ENCODE data around the gene PRR19. TPM values are rescaled to one million over a fixed set of nuclear protein-coding genes. Genes with fewer than 3 reads are reported as not detected.

PRR19 gene
- total and polyA plus RNA-seq, 5 donors: 0.20 to 0.32 (median 0.28) TPM; not detected in 1

DNA sequence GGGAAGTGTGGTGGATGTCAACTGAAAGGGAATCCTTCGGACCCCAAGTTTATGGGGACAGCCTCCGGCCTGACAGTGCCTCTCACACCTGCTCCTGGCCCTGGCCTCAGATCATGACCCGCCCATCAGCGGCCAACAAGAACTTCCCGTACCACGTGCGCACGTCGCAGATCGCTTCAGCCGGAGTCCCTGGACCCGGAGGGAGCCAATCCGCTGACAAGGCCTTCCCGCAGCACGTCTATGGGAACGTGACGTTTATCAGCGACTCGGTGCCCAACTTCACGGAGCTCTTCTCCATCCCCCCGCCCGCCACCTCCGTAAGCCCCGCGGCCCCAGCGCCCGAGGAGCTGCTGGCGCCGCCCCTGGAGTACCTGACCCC is 21.5 kb downstream of the PRR19 start:
- no peak for ATAC-seq
- Histone ChIP-seq H3K9me3 (ENCODE audit: control insufficient read depth, low read length) (no peaks in the 10 kb centered on the region), H3K27me3 (ENCODE audit: control insufficient read depth, insufficient read depth) (no peaks in the 10 kb centered on the region), H3K4me1 (ENCODE audit: control insufficient read depth, insufficient read depth, low read length) (no peaks in the 10 kb centered on the region), H3K27ac (ENCODE audit: low read length) (no peak overlapping the region), H3K4me3 (ENCODE audit: low read length) (no peak overlapping the region)
- intact Hi-C loops (cut with DNase I): no loop called here
- 14% methylated on average over 29 of the region's 29 CpGs for WGBS
- peak in 1 of 3 donors; percentile 45 for DNase-seq

DNA sequence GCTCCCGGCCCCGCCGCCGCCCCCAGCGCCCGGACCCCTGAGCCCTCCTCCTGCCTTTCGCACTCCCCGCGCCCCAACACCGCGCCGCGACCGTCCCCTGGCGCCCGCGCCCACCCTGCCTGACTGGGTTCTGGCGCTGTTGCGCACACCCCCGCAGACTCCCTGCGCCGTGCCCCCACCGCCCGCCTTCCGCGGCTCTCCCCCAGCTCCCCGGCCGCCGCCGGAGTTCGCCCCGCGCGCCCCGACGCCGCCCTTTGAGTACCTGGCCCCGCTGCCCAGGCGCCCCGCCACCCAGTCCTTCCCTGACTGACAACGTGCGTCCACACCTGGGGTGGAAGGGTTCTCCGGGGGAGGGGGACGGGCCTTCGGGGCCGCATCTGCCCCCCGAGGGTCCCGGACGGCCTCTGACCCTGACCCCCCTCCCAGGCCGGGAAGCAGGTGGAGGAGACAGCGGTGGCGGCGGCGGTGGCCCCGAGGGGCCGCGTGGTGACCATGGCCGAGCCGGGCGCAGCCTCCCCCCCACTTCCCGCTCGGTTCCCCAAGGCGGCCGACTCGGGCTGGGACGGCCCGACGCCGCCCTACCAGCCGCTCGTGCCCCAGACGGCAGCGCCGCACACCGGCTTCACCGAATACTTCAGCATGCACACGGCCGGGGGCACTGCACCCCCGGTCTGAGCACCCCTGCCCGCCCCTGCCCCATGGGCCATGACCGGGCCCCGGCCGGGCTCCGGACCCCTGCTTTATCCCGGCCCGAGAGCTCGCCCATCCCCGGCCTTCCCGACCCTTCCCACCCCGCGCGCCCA is 22.1 kb downstream of the PRR19 start:
- H3K4me3 ChIP-seq (ENCODE audit: low read length): peak overlapping the region; percentile 11
- H3K4me1 ChIP-seq (ENCODE audit: control insufficient read depth, insufficient read depth, low read length): no peaks in the 10 kb centered on the region
- ATAC-seq (no peak), DNase-seq (peak in 2 of 3 donors; percentile 61 to 66)
- WGBS: 3% methylated on average over 92 of the region's 92 CpGs
- H3K27ac ChIP-seq (ENCODE audit: low read length): no peak overlapping the region
- H3K27me3 ChIP-seq (ENCODE audit: control insufficient read depth, insufficient read depth): no peaks in the 10 kb centered on the region
- intact Hi-C loops (cut with DNase I): loop anchor here in 1 of 4 donors (2.0 kb wide), 1 partner anchor 191 kb away; the partner anchor contains the start of gene POU2F2
- H3K9me3 ChIP-seq (ENCODE audit: control insufficient read depth, low read length): no peaks in the 10 kb centered on the region

DNA sequence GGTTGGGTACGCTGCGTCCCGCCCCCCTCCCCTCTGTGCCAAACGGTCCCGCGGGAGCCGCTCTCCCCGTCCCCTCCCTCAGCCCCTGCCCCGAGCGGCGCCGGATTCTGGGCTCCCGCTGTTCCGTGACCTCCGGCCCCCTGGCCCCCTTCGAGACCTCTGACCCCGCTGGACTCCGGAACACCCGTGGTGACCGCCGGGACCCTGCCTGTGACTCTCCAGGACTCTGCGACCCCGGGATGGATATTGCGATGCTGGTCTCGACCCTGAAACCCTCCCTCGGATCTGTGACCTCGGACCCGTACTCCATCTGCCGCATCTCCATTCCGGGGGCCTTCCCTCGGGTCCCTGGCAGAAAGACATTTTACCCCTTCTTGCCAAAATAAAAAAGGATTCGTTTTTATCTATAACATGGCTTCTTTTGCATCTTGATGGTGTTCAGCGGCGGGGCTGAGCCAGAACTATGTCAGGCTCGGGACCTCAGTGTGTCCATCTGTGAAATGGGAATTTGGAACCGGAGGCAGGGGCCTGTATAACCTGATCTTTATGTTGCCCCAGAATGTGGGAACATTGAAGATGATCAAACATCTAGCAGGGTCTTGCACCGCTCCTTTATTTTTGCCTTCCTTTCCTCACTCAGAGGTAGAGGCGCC is 22.8 kb downstream of the PRR19 start:
- ATAC-seq (no peak), DNase-seq (peak in 1 of 3 donors; percentile 65)
- H3K27ac ChIP-seq (ENCODE audit: low read length): no peak overlapping the region
- H3K4me1 ChIP-seq (ENCODE audit: control insufficient read depth, insufficient read depth, low read length): no peaks in the 10 kb centered on the region
- WGBS: 2% methylated on average over 38 of the region's 38 CpGs
- intact Hi-C loops (cut with DNase I): loop anchor here in 2 of 4 donors (2.0 to 5.0 kb wide), 2 partner anchors 192 kb away; partner anchors contain the start of gene POU2F2 (in 2 of the 2)
- peak overlapping the region; percentile 11 for H3K4me3 ChIP-seq (ENCODE audit: low read length)
- H3K9me3 ChIP-seq (ENCODE audit: control insufficient read depth, low read length): no peaks in the 10 kb centered on the region
- H3K27me3 ChIP-seq (ENCODE audit: control insufficient read depth, insufficient read depth): no peaks in the 10 kb centered on the region

DNA sequence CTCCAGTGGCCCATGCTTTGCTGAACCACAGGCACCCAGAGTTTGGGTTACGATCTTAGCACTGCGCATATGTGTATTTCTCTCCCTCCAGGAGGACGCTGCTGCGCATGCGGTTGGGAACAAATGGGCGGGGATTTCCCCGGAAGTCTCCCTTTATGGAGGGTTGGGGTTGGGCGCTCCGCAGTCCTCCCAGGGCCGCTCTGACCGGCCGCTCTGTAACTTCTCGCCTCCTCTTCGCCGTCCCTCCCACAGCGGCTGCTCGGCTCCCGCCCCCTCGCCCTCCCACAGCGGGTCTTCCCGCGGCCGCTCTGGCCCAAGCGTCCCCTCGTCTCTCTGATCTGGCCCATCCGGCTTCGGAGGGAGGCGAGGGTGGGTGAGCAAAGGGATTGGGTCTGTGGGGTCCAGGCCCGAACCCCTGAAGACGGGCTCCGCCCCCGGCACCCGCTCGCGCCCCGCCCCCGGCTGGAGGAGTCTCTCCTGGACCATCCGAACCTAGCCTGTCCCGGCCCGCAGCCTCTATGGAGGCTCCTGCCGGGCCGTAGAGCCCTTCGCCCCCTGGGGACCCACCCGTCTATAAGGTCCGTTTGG is 23.5 kb downstream of the PRR19 start, which contains the start of gene MEGF8:
Gene MEGF8 (plus strand): TSS at position 328 of the 588 bp plus-strand sequence. CDS start 609 bp downstream, outside the sequence.
- DNase-seq (peak; percentile 99), ATAC-seq (peak; percentile 98)
- under 1% methylated on average over 45 of the region's 45 CpGs for WGBS
- H3K27me3 ChIP-seq (ENCODE audit: control insufficient read depth, insufficient read depth): no peaks in the 10 kb centered on the region
- H3K9me3 ChIP-seq (ENCODE audit: control insufficient read depth, low read length): no peaks in the 10 kb centered on the region
- H3K4me3 ChIP-seq (ENCODE audit: low read length): peak within 1 kb of the TSS; percentile 61
- intact Hi-C loops (cut with DNase I): loop anchor here in 2 of 4 donors (2.0 to 5.0 kb wide), 2 partner anchors 193 kb away; partner anchors contain the start of gene POU2F2 (in 2 of the 2)
- H3K27ac ChIP-seq (ENCODE audit: low read length): peak within 1 kb of the TSS; percentile 23
- no peaks in the 10 kb centered on the region for H3K4me1 ChIP-seq (ENCODE audit: control insufficient read depth, insufficient read depth, low read length)

DNA sequence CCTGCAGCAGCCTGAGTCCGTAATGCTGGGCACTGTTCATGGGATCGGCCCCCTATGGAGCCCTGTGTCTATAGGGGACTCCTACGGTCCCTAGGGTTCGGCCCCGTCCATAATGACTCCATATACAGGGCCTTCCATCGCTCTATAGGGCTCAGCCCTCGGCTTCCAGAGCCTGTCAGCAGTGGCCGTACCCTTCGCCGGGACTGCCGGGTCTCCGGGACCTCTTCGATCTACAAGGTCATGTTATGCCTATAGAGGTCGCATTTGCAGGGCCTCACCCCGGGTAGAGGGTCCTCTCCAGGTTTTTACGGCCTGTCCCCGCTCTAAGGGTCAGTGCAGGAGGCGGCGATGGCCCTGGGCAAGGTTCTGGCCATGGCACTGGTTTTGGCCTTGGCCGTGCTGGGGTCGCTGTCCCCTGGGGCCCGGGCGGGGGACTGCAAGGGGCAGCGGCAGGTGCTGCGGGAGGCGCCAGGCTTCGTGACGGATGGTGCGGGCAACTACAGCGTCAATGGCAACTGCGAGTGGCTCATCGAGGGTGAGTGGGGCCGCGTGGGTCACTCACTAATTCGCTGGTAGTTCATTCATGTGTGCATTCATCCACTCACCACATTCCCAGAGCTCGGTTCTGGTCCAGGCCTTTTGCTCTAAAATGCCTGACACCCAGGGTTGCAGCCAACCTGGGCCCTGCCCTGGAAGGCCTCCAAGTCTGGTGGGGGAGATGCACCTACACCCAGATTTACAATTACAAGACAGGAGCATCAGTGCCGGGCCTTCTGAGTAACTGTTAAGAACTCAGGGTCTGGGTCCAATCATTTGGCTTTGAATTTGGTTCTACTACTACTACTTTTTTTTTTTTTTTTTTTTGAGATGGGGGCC is 24.2 kb downstream of the PRR19 start:
- Histone ChIP-seq H3K27ac (ENCODE audit: low read length) (peak overlapping the region; percentile 23), H3K4me3 (ENCODE audit: low read length) (peak overlapping the region; percentile 61), H3K9me3 (ENCODE audit: control insufficient read depth, low read length) (no peaks in the 10 kb centered on the region), H3K27me3 (ENCODE audit: control insufficient read depth, insufficient read depth) (no peaks in the 10 kb centered on the region), H3K4me1 (ENCODE audit: control insufficient read depth, insufficient read depth, low read length) (no peaks in the 10 kb centered on the region)
- 4% methylated on average over 37 of the region's 37 CpGs for WGBS
- intact Hi-C loops (cut with DNase I): loop anchor here in 2 of 4 donors (2.0 to 5.0 kb wide), 2 partner anchors 193 to 194 kb away; partner anchors contain the start of gene POU2F2 (in 2 of the 2)
- DNase-seq (peak in 2 of 3 donors; percentile 60 to 74), ATAC-seq (peak; percentile 3 to 14)

DNA sequence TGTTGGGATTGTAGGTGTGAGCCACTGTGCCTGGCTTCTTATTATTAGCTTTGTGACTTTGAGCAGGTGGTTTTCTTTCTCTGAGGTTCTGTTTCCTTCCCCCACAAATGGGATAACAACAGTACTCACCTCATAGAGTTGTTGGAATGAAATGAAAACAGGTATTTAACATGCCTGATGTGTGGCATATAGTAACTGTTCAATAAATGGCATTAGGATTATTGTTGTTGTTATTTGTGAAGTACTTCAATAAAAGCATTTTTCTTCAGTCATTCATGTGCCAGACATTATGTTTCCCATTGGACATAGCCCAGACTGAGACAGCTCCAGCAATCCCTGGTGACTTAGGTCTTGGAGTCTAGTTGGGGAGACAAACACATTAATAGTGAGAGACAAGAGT is 25.0 kb downstream of the PRR19 start:
- H3K9me3 ChIP-seq (ENCODE audit: control insufficient read depth, low read length): no peaks in the 10 kb centered on the region
- ATAC-seq (no peak), DNase-seq (peak in 1 of 3 donors; percentile 1)
- no peaks in the 10 kb centered on the region for H3K4me1 ChIP-seq (ENCODE audit: control insufficient read depth, insufficient read depth, low read length)
- H3K4me3 ChIP-seq (ENCODE audit: low read length): no peak overlapping the region
- H3K27me3 ChIP-seq (ENCODE audit: control insufficient read depth, insufficient read depth): no peaks in the 10 kb centered on the region
- no peak overlapping the region for H3K27ac ChIP-seq (ENCODE audit: low read length)
- intact Hi-C loops (cut with DNase I): loop anchor here in 1 of 4 donors (5.0 kb wide), 1 partner anchor 195 kb away; the partner anchor contains the start of gene POU2F2

DNA sequence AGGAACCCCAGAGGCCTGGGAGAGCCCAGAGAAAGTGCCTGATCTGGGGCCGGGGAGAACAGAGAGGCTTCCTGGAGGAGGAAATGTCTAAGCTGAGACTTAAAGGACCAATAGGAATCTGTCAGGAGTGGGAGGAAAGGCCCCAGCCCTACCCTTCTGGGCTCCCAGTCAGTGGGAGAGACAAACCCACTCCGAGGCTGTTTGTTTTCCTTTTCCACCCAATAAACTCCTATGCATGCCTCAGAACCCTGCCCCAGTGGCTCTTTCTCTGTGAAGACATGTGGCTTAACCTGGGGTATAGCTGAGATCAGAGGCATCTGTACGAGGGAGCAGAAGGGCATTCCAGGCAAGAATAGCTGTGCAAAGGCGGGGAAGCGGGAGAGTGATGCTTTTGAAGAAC is 25.4 kb downstream of the PRR19 start:
- intact Hi-C loops (cut with DNase I): loop anchor here in 1 of 4 donors (5.0 kb wide), 1 partner anchor 195 kb away; the partner anchor contains the start of gene POU2F2
- no peak overlapping the region for H3K4me3 ChIP-seq (ENCODE audit: low read length)
- H3K4me1 ChIP-seq (ENCODE audit: control insufficient read depth, insufficient read depth, low read length): no peaks in the 10 kb centered on the region
- peak in 1 of 3 donors; percentile 5 for DNase-seq
- ATAC-seq: no peak
- 85% methylated on average over 5 of the region's 5 CpGs for WGBS
- H3K9me3 ChIP-seq (ENCODE audit: control insufficient read depth, low read length): no peaks in the 10 kb centered on the region
- no peaks in the 10 kb centered on the region for H3K27me3 ChIP-seq (ENCODE audit: control insufficient read depth, insufficient read depth)
- H3K27ac ChIP-seq (ENCODE audit: low read length): no peak overlapping the region

DNA sequence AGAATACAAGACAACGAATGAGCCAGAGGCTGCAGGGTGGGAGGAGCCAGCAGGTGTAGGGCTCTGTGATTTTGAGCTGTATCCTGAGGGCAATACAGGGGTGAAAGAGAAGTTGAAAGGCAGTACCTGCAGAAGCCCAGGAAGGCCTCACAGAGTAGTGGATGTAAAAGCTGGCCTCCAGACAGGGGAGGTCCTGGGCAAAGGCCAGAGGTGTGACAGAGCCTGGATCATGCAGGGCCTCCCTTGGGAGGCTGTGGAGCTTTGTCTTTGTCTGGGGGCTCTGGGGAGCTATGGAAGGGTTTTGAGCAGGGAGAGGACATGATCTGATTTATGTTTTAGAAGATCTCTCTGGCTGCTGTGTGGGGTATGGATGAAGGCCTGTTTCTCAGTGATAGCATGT is 26.2 kb downstream of the PRR19 start:
- ATAC-seq (no peak), DNase-seq (peak in 1 of 3 donors; percentile 5)
- Histone ChIP-seq H3K9me3 (ENCODE audit: control insufficient read depth, low read length) (no peaks in the 10 kb centered on the region), H3K4me1 (ENCODE audit: control insufficient read depth, insufficient read depth, low read length) (no peaks in the 10 kb centered on the region), H3K27me3 (ENCODE audit: control insufficient read depth, insufficient read depth) (no peaks in the 10 kb centered on the region), H3K4me3 (ENCODE audit: low read length) (no peak overlapping the region), H3K27ac (ENCODE audit: low read length) (no peak overlapping the region)
- intact Hi-C loops (cut with DNase I): loop anchor here in 1 of 4 donors (5.0 kb wide), 1 partner anchor 196 kb away; the partner anchor contains the start of gene POU2F2
- 69% methylated on average over 1 of the region's 1 CpG for WGBS

DNA sequence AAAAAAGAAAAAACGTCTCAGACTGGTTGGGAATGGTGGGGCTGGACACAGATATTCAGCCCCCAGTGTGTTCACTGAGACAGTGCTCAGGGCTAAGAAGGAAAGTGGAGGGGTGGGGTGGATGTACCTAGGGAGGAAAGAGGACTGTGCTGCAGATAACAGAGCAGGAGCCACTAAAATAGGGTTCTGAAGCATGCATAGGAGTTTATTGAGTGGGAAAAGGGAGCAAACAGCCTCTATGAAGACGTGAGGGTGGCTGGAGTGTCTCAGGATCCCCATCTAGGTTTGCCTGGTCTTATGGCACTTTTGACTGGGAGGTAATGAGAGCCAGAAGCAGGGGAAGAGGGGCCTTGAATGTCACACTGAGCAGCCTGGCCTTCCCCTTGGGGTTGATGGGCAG is 26.9 kb downstream of the PRR19 start:
- 67% methylated on average over 2 of the region's 2 CpGs for WGBS
- H3K9me3 ChIP-seq (ENCODE audit: control insufficient read depth, low read length): no peaks in the 10 kb centered on the region
- no peaks in the 10 kb centered on the region for H3K27me3 ChIP-seq (ENCODE audit: control insufficient read depth, insufficient read depth)
- intact Hi-C loops (cut with DNase I): loop anchor here in 1 of 4 donors (5.0 kb wide), 1 partner anchor 197 kb away; the partner anchor contains the start of gene POU2F2
- H3K27ac ChIP-seq (ENCODE audit: low read length): no peak overlapping the region
- H3K4me3 ChIP-seq (ENCODE audit: low read length): no peak overlapping the region
- peak in 1 of 3 donors; percentile 9 for DNase-seq
- ATAC-seq: no peak
- H3K4me1 ChIP-seq (ENCODE audit: control insufficient read depth, insufficient read depth, low read length): no peaks in the 10 kb centered on the region

DNA sequence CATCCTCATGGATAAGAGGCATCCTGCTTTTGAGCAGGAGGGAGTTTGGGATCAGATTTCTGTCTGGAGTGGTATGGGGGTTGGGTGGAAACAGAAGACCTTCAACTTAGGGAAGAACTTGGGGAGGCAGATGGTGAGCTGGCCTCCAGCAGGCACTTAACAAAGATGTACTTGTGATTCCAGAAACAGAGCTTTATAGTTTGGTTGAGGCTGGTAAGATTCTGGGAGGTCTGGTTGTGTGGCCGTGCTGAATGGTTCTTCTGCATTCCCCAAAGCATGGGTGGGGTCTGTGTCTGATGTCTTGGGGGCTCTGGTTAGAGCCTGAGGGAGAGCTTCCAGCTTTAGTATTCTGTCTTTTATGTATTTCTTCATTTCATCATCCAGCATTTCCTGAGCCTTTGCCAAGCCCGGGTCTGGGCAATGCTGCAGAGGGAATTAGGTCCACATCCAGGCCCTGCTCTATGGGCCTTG is 28.3 kb downstream of the PRR19 start:
- 44% methylated on average over 2 of the region's 2 CpGs for WGBS
- H3K27me3 ChIP-seq (ENCODE audit: control insufficient read depth, insufficient read depth): no peaks in the 10 kb centered on the region
- H3K27ac ChIP-seq (ENCODE audit: low read length): no peak overlapping the region
- DNase-seq (peak in 1 of 3 donors; percentile 37), ATAC-seq (no peak)
- no peaks in the 10 kb centered on the region for H3K9me3 ChIP-seq (ENCODE audit: control insufficient read depth, low read length)
- H3K4me3 ChIP-seq (ENCODE audit: low read length): no peak overlapping the region
- intact Hi-C loops (cut with DNase I): no loop called here
- H3K4me1 ChIP-seq (ENCODE audit: control insufficient read depth, insufficient read depth, low read length): no peaks in the 10 kb centered on the region
